Stimulated activated CD8-positive, alpha-beta memory T cell treated with anti-CD3 and anti-CD28 coated beads, Interleukin-15, amount 100 ng/mL, for 48 hours (primary cell): ENCODE data around the gene DIO1.

ENCODE experiments used
- DNase-seq, 2 donors: peaks; one replicate each; pipeline ENCODE4 v3.0.0-alpha.2; 2020; ENCODE audit warnings: low read depth in 2 of 2

DIO1 gene

DNA sequence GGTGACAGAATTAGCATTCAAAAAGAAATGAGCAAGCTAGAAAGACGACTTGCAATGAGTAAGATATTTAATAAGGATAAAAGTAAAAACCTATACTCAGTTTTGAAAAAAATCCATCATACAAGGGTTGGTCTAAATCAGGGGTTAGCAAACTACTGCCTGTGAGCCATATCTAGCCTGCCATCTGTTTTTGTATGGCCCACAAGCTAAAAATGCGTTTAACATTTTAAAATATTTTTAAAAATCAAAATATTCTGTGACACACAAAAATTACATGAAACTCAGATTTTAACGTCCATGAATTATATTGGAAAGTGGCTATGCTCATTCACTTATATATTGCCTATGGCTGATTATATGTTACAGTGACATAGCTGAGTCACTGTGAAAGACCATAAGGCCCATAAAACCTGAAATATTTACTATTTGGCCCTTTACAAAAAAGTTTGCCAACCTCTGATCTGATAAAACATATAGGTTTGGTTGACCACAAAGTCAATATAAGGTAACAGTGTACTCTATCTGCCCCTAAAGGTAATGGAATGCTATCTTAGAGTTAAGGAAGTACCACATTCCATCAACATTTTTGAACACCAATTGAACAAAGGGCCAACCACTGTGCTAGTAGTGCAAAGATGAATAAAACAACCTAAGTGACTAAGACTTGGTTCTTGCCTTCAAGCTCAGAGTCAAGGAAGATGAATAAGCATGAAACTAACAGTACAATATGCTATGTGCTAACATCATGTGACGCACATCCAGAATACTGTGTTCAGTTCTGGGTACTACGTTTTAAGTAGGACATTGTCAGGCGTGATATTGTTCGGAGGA, 48.4 kb downstream of the DIO1 start:
- DNase-seq: no peak

DNA sequence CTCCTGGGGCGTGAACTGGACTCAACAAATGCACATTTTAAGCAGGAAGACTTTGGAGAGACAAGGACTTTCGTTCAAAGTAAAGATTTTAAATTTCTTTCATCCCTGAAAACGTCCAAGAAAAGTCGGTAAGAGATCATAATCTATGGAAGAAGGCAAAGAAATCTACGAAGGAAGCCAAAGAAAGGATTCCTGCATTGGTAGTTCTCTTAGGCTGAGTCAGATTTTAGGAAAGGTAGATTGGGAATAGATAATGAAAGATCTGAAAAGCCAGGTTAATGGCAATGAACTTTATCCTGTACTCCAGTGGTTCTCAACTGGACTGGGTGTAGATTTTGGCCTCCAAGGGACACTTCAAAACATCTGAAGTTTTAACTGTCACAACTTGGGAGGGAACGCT, 49.1 kb downstream of the DIO1 start:
- no peak for DNase-seq

DNA sequence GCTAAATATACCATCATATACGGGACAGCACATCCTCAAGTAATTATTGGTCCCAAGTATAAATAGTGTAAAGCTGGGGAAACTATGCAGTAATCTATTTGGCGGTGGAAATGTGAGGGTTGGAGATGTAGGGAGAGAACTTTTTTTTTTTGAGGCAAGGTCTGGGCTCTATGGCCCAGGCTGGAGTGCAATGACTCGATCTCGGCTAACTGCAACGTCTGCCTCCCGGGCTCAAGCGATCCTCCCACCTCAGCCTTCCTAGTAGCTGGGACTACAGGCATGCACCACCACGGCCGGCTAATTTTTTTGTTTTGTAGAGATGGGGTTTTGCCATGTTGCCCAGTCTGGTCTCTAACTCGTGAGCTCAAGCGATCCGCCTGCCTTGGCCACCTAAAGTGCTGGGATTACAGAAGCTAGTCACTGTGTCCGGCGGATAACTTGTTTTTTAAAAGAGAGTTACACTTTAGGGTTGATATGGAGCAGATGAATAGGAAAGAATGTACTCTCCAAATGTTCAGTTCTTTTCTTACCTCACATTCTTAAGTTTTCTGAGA, 49.6 kb downstream of the DIO1 start:
- no peak for DNase-seq

DNA sequence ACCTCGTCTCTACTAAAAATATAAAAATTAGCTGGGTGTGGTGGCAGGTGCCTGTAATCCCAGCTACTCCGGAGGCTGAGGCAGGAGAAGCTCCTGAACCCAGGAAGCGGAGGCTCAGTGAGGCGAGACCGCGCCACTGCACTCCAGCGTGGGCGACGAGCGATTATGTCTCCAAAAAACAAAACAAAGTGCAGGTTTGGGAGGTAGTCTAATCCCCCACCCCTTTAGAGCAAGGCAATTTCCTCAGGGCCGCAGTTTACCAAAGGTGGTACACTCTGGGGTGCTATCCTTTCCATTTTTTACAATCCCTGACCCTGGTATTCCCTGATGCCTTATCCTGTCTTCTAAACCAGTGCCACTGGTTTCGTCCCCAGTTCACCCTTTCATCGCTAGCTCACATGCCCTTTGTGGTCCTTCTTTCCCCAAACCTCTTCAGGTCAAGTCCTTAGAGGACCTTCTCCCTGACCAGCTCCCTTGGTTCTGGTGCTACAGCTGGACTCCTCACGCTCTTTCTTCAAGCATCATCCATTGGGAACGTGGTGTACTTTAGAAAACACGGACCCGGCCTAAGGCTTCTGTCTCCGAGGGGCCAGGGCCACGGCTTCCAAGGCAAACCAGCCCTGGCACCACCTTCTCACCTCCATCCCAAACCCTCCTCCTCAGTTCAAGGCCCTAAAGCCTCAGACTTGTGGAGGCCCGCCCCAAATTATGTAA, 50.6 kb downstream of the DIO1 start:
- DNase-seq: no peak

DNA sequence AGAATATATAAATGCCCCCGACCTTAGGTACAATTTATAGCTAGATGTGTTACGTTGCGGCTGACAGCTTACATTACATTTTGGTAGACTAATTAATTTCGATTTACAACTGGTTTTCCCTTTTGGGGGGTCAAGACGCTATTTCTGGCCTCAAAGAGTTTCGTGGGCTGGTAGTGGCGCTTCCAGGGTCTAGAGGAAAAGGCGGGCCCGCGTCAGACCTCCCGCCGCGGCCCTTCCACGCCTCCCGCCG, 51.1 kb downstream of the DIO1 start:
- DNase-seq: no peak

DNA sequence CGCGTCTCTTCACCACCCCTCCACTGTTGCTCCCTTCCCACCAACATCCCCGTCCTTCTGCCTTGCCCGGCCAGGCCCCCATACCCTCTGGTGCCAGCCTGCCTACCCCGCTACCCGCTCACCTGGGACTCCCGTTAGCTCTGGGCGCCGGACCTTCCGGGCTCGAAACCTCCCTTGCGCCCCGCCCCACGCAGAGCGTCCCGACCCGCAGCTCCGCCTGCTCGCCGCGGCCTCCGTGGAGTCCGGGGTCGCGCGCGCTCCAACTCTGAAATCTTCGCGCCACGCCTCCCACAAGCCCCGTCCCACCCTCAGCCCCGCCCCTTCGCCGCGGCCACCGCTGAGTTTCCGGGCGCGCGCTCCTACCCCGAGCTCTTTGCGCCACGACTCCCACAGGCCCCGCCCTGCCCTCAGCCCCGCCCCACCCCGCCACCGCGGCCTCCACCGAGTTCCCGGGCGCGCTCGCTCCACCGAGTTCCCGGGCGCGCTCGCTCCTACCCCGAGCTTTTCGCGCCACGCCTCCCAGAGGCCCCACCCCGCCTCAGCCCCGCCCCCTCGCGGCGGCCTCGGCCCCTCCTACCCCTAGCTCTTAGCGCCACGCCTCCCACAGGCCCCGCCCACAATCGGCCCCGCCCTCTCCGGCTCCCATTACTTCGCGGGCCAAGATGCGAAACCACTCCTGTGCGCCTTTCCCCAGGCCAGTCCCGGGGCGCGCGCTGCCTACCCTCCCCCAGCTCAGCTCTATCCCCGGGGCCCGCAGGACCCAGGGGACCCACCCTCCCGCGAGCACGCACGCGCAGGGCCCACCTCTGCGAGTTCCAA, 51.7 kb downstream of the DIO1 start, which contains the start of gene IFT25:
Gene IFT25, minus strand, starts transcription at position 267 of the 819 bp plus-strand sequence. CDS start 5,617 bp downstream, outside the sequence.
- DNase-seq: peak; percentile 94 to 95

DNA sequence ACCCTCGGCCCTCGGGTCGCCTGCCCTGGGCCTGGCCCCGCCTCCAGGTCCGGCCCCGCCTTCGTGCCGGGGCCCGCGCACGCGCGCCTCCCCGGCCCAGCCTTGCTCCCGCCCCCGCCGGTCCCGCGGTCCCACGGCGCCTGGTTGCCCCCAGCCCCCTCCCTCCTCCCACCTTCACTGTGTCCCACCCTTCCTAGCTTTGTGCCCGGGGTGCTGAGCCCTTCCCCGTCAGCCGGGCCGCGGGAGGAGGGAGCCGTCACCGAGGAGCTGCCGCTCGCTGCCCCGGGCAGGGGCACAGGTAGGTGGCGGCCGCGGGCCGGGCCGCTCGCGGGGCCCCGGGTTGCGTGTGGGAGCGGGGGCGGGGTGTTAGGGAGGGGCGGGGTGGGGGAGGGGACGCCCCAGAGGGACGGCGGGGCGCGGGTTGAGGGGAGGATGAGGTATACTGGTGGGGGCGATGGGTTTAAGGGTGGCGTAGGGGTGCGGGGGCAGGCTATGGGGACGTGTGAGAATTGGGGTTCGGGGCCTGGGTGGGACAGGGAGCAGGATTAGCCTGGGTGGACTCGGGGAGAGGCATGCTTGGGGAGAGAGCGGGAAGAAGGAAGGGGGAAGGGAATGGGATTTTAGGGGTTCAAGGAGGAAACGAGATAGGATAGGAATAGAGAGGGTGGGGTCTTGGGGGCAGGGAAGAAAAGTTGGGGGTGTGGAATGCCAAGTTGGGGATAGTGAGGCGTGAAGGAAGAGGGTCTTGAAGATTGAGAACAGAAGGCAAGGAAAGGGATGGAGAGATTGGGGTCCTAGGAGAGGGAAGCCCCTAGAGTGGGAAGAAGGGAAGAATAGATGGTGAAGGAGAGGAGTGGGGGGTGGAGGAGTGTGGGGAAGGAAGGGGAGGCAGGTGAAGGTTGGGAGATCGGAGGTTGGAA, 52.5 kb downstream of the DIO1 start, which contains the start of gene LRRC42:
Gene LRRC42, plus strand, starts transcription at position 99 of the 920 bp plus-strand sequence. CDS start 5,650 bp downstream, outside the sequence.
- no peak for DNase-seq

DNA sequence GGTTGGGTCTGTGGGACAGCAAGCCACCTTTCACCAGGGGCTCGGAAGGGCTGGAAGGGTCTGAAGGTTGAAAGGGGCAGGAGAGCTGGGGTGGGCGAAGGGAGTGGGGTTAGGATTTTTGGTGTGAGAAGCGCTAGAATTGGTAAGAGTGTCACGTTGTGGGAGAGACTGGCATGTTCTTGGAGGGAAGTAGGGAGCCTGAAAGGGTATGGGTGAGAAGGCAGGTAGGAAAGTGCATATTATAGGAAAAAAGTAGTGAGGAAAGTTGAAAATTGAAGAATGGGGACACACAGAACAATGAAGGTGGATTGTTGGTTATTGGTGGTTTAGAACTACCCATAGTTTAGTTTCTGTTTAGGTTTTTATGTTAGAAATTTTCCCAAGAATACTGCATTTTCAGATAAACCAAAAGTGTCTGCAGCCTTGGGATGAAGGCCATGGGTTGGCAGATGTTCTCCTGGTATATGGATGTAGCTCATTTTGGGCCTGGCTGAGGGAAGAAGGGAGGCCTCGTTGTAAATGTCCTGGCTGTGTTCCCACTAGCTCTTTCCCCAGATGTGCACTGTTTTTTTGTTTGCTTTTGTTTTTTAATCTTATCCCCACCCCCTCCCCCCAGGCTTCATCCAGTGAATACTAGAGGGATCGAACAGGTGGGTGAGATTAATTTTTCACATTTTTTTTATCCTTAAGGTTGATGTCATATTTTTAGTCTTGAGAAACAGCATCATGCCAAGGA, 53.4 kb downstream of the DIO1 start:
- no peak for DNase-seq

DNA sequence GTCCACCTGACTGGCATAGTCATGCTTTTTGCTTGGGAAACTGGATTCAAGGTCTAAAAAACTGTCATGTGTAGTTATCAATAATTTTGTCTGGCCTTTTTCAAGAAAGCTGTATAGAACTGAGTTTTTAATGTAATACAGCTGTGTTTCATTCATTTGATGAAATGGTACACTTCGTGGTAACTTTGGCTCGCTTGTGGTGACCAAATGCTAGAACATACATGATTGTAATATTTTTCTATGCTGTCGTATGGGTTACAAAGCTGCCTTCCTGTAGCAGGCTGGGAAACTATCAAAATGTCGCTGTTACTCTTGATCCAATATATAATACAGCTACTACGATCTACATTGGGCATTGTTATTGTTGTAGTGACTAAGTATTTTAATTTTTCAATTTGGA, 54.3 kb downstream of the DIO1 start:
- no peak for DNase-seq

DNA sequence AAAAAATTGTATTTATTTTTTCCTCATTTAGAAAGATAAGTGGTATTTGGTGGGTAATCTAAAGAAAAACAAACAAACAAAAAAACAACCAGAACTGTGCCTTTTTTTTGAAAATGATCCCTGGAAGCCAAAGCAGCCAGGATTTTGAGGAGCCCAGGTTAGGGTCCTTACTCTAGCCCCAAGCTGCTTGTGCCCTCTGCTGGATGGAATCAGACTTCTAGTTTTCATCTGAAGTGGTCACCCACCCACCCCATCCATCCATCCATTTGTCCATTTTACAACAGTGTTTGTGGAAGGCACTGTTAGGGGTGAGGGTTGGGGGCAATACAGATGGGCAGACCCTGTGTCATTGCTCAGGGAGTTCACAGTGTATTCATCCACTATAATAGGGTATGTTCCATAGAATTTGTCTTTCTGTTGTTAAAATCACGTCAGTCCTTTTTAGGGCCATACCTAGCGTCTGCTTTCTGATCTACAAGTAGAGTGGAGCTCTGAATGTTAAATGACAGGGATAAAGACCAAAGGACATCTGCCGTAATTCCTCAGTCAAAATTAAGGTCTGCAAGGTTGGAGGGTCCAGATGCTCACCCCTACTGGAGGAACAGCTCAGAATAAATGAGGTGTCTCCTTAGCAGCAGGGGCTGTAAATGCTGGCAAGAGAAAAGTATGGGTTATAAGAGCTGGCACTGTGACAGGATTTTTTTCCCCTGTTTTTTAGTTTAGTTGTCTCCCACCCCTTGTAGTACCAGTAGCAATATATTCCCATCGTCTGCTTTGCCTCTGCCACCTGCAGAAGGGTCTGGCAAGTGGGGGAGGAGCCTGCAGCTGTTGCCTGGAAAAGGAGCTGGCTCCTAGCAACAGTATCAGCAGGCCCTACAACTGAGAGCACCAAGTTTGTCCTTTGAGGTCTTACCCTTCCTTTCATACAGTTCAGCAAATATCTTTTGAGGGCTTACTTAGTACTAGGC, 55.3 kb downstream of the DIO1 start:
- DNase-seq: no peak

DNA sequence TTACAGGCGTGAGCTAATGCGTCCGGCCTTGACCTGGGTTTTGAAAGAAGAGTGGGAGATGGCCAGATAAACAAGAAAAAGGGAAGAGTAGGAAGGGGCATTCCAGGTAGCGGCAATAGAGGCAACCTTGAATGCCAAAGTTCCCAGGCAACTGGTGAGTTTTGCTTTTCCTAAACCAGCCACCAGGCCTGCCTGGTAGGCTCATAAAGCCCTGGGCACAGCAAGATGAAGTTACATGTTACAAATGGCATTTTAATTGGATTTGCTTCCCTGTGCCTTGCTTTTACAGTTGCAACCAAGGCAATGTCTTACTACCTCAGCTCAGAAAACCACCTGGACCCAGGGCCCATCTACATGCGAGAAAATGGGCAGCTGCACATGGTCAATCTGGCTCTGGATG, 57.7 kb downstream of the DIO1 start:
- DNase-seq: no peak

DNA sequence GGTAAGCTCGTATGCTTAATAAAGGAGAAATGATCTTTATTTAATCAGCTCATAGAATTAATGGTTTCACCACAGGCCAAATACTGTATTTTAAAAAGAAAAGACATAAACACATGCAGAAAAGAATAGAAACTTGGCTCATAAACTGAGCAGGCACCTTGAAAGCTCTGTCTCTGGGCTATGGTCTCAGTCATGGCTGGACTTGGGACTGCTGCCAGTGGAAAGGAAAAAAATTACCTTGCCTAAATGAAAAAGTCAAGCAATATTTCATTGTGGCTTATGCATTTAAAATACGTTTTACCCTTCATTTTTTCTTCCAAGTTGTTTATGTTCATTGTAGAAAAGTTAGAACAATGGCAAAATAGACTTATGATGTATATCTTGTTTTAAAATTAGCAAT, 60.1 kb downstream of the DIO1 start:
- DNase-seq: no peak

DNA sequence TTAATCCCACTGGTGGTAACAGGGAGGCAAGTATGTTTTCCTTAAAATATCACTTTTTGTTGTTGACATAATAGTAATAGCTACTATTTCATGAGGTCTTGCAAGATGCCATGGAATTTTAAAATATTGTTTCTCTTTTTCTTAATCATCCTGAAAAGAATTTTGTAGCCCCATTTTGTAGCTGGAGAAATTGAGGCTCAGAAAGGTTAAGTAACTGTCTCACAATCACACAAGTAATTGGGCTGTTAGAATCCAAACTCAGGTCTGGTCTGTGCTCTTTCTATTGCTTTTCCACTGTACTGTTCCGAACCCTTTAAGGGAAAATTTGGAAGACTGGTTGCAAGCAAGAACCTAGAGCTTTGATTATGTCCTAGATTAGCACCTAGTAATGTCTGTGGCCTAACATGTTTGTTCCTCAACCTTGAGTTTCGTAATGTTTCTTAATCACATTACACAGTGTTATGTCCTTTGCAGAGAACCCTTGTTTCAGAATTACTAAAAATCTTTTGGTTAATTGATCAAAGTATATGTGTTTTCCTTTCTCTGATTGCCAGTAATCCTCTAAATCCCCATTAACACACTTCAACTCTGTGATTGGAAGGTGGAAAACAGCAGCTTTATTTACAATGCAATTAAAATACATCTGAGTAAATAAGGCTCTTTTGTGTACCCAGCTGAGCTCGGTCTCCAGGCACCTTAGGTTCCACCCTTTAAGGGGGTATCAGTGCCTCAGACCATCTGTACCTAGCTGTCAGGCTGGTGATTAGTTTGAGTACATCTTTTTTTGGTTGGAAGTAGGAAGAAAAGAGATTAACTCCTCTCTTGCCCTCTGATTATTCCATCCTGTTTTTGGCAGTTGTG, 62.6 kb downstream of the DIO1 start:
- DNase-seq: no peak

DNA sequence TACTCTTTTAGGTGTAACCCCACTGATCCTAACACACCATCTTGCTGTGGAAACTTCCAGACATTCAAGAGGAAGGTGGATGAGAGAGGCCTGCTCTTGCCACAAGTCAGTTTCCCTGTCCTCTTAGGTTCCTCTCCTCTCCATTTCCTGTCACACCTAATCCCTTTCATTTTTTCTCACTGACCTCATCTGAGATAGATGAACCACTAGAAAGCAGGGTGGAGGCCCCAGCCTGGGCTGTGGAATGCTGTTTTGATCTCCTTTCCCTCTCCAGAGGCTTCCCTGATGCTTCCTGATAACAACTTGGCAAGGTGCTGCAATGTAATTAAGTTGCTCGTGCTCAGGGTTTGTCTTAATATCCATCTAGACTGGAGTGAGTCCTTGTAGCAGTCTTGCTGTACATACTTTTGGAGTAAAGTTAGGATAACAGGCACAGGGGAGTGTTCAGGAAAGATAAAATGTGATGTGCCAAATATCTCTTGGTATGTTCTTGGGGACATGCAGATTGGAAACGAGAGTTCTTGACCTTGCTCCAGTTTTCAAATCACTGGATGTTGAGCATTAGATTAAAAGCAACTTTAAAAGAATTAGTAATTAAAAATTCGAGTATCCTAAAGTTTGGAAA, 63.3 kb downstream of the DIO1 start:
- no peak for DNase-seq

DNA sequence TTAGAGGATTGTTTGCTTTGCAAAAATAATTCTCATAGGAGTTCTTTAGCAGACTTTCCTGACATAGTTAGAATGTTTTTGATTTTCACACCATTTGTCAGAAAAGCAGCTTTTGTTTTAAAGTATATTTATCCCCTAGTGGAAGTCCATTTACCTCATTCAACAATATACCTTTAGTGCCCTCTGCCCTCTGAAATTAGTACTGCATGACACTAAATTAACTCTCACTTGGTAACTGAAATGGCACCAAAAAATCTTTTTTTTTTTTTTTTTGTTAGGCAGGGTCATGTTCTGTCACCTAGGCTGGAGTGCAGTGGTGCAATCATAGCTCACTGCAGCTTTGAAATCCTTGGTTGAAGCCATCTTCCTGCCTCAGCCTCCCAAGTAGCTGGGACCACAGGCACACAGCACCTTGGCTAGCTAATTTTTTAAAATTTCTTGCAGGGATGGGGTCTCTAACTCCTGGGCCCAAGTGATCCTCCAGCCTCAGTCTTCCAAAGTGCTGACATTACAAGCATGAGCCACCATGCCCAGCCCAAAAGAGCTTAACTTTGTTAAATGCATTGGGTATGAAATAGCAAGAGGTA, 65.8 kb downstream of the DIO1 start:
- no peak for DNase-seq
